Activated T-cell treated with anti-CD3 and anti-CD28 coated beads, Interleukin-2, amount 50 U/mL, for 1 hour (primary cell): Measurements from ENCODE around the gene FBN3.
"Not testable (repeated sequence)": the region's sequence is repeated elsewhere in the genome, so short reads cannot be mapped to it uniquely, and the experiment has no call there.

Experiments
- DNase-seq: peaks from one replicate; pipeline ENCODE4 v3.0.0-alpha.2; 2020

FBN3 gene

DNA sequence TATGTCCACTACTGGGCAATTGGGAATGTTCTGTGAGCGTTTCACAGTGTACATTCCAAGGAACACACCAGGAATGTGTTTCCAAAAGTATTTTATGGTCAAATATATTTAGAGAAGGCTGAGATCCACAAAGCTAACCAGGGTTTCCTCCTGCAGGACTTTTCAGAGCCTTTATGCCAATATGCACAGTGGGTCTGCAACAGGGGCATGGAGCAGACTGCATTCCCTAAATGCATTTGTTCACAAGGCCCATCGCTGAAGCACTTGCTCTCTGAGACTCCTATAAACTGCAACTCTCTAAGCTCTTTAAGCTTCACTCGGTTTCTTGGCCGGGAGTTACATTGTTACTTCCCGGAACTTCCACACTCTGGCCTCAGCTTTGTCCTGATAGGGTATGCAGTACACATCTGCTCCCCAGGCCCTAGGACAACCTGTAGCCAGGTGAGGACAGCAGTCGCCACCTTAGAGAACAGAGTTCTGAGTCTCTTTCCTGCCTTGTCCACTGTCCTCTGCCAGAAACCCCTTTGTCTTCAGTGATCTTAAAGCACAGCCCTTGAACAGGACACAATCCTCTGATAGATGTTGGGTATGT lies 33.5 kb downstream of the FBN3 start:
- no peak for DNase-seq

GRCh38 chr19:8113017-8113416 lies 36.4 kb downstream of the FBN3 start:
- no peak for DNase-seq

DNA sequence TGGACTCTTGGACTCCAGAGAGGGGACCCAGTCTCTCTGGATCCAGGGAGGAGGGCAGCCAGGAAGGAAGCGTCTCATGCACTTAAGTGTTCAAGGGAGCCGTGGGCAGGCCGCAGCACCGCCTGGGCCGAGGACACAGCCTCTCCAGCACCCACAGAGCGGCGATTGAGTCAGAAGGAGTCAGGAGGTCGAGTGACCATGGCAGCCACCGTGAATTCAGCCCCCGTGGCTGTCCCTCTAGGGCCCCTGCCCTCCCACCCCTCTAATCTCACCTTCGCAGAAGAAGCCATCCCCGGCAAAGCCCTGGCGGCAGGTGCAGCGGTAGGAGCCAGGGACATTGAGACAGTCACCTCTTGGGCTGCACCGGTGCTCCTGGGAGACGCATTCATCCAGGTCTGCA lies 38.0 kb downstream of the FBN3 start:
- DNase-seq: no peak

- DNase-seq: no peak
Observed at GRCh38 chr19:8110931-8111330, 38.5 kb downstream of the FBN3 start.

DNA sequence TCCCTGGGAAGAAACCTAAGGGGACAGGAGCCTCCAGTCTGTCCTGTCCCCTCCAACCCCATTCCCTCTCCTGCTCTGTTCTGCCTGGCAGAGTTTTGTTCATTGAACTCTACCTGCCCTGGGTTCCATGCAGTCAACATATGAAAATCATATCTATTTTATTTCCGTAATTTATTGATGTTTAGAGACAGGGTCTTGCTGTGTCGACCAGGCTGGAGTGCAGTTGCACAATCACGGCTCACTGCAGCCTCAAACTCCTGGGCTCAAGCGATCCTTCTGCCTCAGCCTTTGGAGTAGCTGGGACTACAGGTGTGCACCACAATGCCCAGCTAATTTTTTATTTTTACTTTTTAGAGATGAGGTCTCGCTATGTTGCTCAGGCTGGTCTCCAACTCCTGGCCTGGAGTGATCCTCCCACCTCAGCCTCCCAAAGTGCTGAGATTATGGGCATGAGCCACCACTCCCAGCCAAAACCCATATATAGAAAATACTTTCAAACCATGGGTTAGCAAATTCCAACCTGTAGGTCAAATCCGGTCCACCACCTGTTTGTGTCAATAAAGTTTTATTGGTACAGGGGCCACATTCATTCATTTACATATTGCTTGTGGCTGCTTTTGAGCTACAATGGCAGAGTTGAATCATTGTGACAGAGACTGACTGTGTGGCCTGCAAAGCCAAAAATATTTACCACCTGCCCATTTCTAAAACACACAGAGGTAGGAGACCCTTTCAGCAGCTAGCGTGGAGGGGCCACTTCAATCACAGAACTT lies 39.3 kb downstream of the FBN3 start:
- DNase-seq: no peak

- DNase-seq: no peak
Observed at GRCh38 chr19:8109455-8109854, 39.9 kb downstream of the FBN3 start.

DNA sequence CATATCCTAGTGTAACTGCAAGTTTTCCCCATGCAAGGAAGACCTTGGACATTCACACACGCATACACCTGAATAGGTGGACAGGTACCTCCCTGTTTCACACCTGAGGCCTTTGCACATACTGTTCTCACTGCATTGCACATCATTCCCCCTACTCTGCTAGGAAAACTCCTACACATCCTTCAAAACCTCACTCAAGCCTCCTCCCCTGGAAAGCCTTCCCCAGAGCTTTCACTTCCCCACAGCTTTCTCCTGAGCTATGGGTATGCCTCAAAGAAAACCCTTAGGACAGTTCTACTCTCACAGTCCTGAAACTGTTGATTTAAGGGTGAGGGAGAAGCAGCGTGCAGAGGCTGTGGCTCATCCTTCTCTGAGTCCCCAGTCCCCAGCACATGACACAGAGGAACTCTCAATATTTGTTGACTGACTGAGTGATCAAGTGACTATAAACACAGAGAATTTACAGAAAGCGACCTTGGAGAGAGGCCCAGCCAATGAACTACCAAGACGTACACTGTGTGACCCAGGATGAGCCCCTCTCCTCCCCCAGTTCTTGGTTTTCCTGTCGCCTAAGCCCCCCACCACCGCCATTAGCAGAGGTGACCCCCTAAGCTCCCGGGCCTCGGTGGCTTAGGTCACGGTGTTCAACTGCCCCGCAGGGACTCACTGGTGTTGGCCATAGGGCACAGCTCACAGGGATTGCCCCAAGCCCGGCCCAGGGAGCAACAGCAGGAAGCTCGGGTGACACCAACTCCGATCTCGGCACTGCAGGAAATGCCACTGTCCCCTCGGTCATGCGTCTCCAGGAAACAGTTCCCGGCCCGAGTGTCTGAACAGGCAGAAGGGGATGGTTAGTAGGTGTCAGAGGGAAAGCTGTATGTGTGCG lies 40.6 kb downstream of the FBN3 start:
- DNase-seq: no peak

DNA sequence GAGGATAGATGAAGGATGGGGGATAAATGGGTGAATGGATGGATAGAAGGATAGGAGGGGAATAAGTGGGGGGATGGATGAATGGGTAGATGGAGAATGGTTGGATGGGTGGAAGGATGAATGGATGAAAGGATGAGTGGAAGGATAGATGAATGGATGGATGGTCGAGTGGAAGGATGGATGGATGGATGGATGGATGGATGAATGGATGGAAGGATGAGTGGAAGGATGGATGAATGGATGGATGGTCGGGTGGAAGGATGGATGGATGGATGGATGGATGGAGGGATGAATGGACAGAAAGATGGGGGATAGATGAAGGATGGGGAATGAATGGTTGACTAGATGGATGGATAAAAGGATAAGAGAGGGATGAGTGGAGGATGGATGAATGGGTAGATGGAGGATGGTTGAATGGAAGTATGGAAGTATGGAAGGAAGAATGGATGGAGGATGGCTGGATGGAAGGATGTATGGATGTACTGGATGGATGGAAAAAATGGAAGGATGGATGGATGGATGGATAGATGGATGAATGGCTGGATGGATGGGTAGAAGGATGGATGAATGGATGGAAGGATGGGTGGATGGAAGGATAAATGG lies 42.0 kb downstream of the FBN3 start:
- DNase-seq: no peak

DNA sequence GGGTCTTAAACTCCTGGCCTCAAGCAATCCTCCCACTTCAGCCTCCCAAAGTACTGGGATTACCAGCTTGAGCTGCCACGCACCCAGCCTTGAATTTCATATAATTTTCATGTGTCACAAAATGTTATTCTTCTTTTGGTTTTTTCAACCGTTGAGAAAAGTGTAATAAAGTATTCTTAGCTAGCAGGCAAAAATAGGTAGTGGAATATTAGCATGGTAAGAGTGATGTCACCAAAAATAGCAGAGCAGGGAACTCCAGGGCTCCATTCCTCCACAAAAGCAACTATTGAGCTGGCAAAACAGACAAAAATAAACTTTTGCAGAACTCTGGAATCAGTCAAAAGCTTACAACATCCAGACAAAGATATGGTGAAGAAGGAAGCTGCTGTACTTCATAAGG lies 43.9 kb downstream of the FBN3 start:
- no peak for DNase-seq

DNA sequence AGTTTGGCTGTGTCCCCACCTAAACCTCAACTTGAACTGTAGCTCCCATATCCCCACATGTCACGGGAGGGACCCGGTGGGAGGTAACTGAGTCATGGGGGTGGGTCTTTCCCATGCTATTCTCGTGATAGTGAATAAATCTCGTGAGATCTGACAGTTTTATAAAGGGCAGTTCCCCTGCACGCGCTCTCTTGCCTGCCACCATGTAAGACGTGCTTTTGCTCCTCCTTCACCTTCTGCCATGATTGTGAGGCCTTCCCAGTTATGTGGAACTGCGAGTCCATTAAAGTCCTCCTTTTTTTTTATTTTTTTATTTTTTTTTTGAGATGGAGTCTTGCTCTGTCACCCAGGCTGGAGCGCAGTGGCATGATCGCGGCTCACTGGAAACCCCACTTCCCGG lies 47.5 kb downstream of the FBN3 start:
- DNase-seq: not testable (repeated sequence)

DNA sequence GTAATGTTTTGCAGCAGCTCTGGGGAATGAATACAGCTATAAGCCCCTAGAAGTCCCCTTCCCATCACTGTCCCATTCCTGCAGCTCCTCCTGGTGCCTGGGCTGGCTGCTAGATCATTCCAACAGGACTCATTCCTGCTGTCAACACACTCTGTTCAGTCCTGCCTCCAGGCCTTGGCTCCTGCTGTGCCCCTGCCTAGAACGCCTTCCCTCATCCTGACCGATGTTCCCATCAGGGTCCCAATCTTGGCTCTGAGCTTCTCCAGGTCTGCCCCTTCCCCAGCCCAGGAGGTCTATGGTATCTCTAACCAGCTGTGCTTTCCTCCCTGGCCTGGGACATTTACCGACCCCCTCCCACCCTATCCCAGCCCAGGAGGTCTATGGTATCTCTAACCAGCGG lies 48.1 kb downstream of the FBN3 start:
- no peak for DNase-seq

- no peak for DNase-seq
Observed at GRCh38 chr19:8097681-8098567, 51.5 kb downstream of the FBN3 start.

GRCh38 chr19:8097198-8097597 lies 52.2 kb downstream of the FBN3 start:
- DNase-seq: no peak

- DNase-seq: no peak
Observed at GRCh38 chr19:8096071-8096470, 53.3 kb downstream of the FBN3 start.

- no peak for DNase-seq
Observed at GRCh38 chr19:8095354-8095886, 54.0 kb downstream of the FBN3 start.

GRCh38 chr19:8094336-8094735 lies 55.1 kb downstream of the FBN3 start:
- no peak for DNase-seq

- no peak for DNase-seq
Observed at GRCh38 chr19:8093740-8094139, 55.7 kb downstream of the FBN3 start.

- no peak for DNase-seq
Observed at GRCh38 chr19:8090950-8091349, 58.4 kb downstream of the FBN3 start.

DNA sequence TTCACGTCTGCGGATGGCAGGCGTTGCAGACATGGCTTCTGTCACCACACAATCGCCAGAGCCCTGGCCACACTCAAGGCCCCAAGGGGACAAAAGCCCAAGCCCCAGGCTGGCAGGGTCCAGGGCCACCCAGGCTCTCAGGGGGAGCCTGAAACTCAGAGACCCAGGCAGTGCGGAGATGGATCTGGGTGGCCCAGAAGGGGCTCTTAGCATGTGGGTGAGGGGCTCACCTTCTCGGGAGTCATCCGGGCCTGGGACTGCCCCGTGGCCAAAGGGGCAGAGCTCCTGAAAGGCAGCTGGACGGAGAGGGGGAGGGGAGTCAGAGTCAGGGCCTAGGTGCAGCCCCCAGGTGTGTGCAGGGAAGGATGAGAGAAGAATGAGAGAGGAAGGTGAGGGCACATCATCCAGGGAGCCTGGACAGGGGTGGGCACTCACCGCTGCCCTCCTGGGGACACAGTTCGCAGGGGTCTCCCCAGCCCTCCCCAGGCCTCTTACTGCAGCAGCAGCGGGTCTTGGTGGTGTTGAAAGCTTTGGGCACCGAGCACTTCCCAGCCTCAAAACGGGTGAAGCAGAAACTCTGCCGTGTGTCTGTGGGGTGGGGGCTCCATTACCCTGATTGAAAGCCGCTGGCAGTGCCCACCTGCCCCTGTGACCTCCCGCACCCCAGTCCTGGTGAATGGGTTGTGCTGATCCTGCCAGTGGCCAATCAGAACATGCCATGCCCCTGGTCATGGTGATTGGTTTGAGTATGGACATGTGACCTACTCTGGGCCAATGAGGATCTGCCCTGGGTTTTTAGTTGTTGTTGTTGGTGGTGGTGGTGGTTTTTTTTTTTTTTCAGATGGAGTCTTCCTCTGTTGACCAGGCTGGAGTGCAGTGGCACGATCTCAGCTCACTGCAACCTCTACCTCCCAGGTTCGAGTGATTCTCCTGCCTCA lies 59.5 kb downstream of the FBN3 start:
- DNase-seq: no peak

DNA sequence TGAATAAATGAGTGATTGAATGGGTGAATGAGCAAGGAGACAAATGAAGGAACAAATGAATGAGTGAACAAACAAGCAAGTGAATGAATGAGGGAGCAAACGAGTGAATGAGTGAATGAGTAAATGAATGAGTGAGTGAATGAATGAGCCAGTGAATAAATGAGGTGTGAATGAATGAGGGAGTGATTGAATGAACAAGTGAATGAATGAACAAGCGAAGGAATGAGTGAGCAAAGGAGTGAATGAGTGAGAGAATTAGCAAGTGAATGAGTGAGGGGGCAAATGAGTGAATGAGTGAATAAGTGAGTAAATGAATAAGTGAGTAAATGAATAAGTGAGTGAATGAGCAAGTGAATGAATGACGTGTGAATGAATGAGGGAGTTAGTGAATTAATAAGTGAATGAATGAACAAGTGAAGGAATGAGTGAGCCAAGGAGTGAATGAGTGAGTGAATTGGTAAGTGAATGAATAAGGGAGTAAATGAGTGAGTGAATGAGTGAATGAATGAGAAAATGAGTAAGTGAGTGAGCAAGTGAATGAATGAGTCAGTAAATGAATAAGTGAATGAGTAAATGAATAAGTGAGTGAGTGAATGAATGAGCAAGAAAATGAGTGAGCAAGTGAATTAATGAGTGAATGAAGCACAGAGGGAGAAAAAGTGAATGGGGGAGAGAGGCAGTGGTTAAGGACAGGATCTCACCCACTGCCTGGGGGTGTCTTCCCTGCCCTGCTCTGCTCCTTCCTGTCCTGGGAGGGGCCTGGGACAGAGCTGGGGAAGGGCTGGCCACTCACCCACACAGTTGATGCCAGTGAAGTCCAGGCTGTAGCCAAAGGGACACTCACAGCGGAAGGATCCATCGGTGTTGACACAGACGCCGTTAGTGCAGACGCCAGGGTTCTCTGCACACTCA lies 60.4 kb downstream of the FBN3 start:
- DNase-seq: no peak
